Nephron (organoid): ENCODE measurements around the gene OR10J5.
"Not testable (repeated sequence)": the region's sequence is repeated elsewhere in the genome, so short reads cannot be mapped to it uniquely, and the experiment has no call there.

ENCODE experiments used
- H3K27ac Mint-ChIP-seq, 3 experiments: 2 replicates each; pipeline ENCODE4 v1.8.0; 2020; ENCODE audit warnings: mixed read lengths in 3 of 3, mild to moderate bottlenecking in 2 of 3, moderate library complexity in 1 of 3
- H3K27me3 Mint-ChIP-seq: 2 replicates; pipeline ENCODE4 v1.8.0; 2021; ENCODE audit warnings: low read depth, mild to moderate bottlenecking, moderate library complexity, mixed read lengths
- H3K36me3 Mint-ChIP-seq: 2 replicates; pipeline ENCODE4 v1.8.0; 2020; ENCODE audit warnings: low read depth, mixed read lengths
- H3K4me1 Mint-ChIP-seq: 2 replicates; pipeline ENCODE4 v1.8.0; 2020; ENCODE audit warnings: mixed read lengths
- H3K4me3 Mint-ChIP-seq, 3 experiments: 2 replicates each; pipeline ENCODE4 v1.8.0; 2020; ENCODE audit warnings: mild to moderate bottlenecking in 3 of 3, mixed read lengths in 3 of 3, moderate library complexity in 2 of 3
- H3K9me3 Mint-ChIP-seq: 2 replicates; pipeline ENCODE4 v1.8.0; 2020; ENCODE audit warnings: mixed read lengths
- CTCF ChIP-seq, 3 experiments: fragments of 200-600 bp; sonication (generic); IDR thresholded peaks; one replicate each; pipeline ENCODE4 v1.5.0; 2021; ENCODE audit warnings: antibody characterized with exemption in 3 of 3; ENCODE audit not compliant: unreplicated experiment in 3 of 3

Gene OR10J5

GRCh38 chr1:159501082-159501481 is 34.7 kb downstream of the OR10J5 start:
- H3K27me3 Mint-ChIP-seq, result no peaks in the 10 kb centered on the region
- peaks cover 28% of the 10 kb centered on the region for H3K9me3 Mint-ChIP-seq
- H3K4me1 Mint-ChIP-seq, result no peaks in the 10 kb centered on the region
- no peak overlapping the region for H3K4me3 Mint-ChIP-seq
- TF ChIP-seq CTCF (IDR thresholded peaks at IDR 0.05; ENCODE audit: unreplicated experiment in 3 of 3), result no peak
- H3K36me3 Mint-ChIP-seq, result no peaks in the 10 kb centered on the region
- no peak overlapping the region for H3K27ac Mint-ChIP-seq

GRCh38 chr1:159494513-159495210 is 41.1 kb downstream of the OR10J5 start:
- H3K27ac Mint-ChIP-seq, H3K4me1 Mint-ChIP-seq, H3K27me3 Mint-ChIP-seq, H3K36me3 Mint-ChIP-seq, H3K4me3 Mint-ChIP-seq: not testable (repeated sequence)
- peaks cover 24% of the 10 kb centered on the region for H3K9me3 Mint-ChIP-seq

GRCh38 chr1:159493354-159493753 is 42.5 kb downstream of the OR10J5 start:
- H3K9me3 Mint-ChIP-seq, result peaks cover 15% of the 10 kb centered on the region
- H3K27me3 Mint-ChIP-seq, result no peaks in the 10 kb centered on the region

DNA sequence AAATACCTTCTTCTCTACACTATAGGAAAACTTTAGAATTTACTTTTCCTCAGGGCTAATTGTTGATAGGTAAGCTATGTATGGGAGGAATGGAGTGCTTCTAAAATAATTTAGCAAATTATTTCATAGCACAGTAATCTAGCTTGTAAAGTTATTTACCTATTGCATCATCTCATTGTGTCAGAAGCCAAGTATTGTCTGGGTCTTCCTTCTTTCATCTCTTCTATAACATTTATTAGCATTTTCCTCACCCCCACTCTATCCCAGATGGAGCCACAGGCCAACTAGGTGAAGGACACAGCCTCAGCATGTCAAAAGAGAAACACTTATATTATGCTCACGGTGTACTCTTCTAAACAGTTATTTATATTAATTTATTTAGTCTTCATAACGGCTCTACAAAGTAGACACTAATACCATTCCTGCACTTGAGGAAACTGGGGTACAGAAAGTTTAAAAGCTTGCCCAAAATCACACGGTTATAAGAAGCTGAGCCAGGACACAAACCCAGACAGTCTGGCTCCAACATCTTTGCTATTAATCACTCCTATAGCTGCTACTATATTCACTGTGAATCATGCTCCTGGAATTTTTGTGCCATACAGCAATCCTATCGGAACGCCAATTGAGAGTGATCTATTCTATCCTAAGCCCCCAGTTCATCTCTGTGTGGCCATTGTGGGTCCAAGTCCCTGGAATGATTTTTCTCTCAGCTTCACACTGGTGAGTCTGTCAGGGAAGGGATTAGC is 43.1 kb downstream of the OR10J5 start:
- H3K4me1 Mint-ChIP-seq, result no peaks in the 10 kb centered on the region
- H3K36me3 Mint-ChIP-seq, result no peaks in the 10 kb centered on the region
- TF ChIP-seq CTCF (IDR thresholded peaks at IDR 0.05; ENCODE audit: unreplicated experiment in 3 of 3), result no peak
- no peak overlapping the region for H3K27ac Mint-ChIP-seq
- peaks cover 10% of the 10 kb centered on the region for H3K9me3 Mint-ChIP-seq
- H3K4me3 Mint-ChIP-seq, result no peak overlapping the region
- no peaks in the 10 kb centered on the region for H3K27me3 Mint-ChIP-seq

More at GRCh38 chr1:159493354-159493753, 42.5 kb downstream of the OR10J5 start:
- Mint-ChIP-seq H3K36me3 (no peaks in the 10 kb centered on the region), H3K27ac (no peak overlapping the region), H3K4me3 (no peak overlapping the region), H3K4me1 (no peaks in the 10 kb centered on the region)
- no peak for TF ChIP-seq CTCF (IDR thresholded peaks at IDR 0.05; ENCODE audit: unreplicated experiment in 3 of 3)
